COLO668 (cell line): ENCODE results near the gene ANGEL1.
A peak's percentile ranks its signal among the peaks of the same experiment; 100 is the strongest.

ENCODE experiments used
- DNase-seq: peaks from one replicate; lab custom pipeline; 2025; ENCODE audit not compliant: unreplicated experiment; lab: John Stamatoyannopoulos, UW

ANGEL1 gene

GRCh38 chr14:76767681-76768656 lies 44.7 kb downstream of the ANGEL1 start:
- DNase-seq, result peak; percentile 27

- DNase-seq, result no peak
Observed at GRCh38 chr14:76765461-76765931, 47.2 kb downstream of the ANGEL1 start.

- DNase-seq, result no peak
Observed at GRCh38 chr14:76763096-76764041, 49.3 kb downstream of the ANGEL1 start.

- no peak for DNase-seq
Observed at GRCh38 chr14:76762411-76763095, 50.1 kb downstream of the ANGEL1 start.

- no peak for DNase-seq
Observed at GRCh38 chr14:76761960-76762410, 50.7 kb downstream of the ANGEL1 start.

GRCh38 chr14:76761136-76761959 lies 51.3 kb downstream of the ANGEL1 start, which contains the start of gene VASH1:
Gene VASH1, plus strand, starts transcription at chr14:76761468. Its CDS starts 1,354 bp downstream, at chr14:76762822.
- peak; percentile 90 for DNase-seq

GRCh38 chr14:76760331-76761135 lies 52.1 kb downstream of the ANGEL1 start:
- no peak for DNase-seq

- DNase-seq, result no peak
Observed at GRCh38 chr14:76759589-76759988, 53.1 kb downstream of the ANGEL1 start.

GRCh38 chr14:76756371-76756750 lies 56.3 kb downstream of the ANGEL1 start:
- DNase-seq, result no peak

GRCh38 chr14:76755610-76756370 lies 56.9 kb downstream of the ANGEL1 start:
- no peak for DNase-seq

GRCh38 chr14:76754586-76754985 lies 58.1 kb downstream of the ANGEL1 start:
- DNase-seq, result no peak

GRCh38 chr14:76753541-76754198 lies 59.0 kb downstream of the ANGEL1 start:
- no peak for DNase-seq

- DNase-seq, result no peak
Observed at GRCh38 chr14:76752744-76753143, 59.9 kb downstream of the ANGEL1 start.

GRCh38 chr14:76742966-76743365 lies 69.7 kb downstream of the ANGEL1 start:
- peak; percentile 32 for DNase-seq

- DNase-seq, result no peak
Observed at GRCh38 chr14:76742185-76742584, 70.5 kb downstream of the ANGEL1 start.

GRCh38 chr14:76741074-76741473 lies 71.6 kb downstream of the ANGEL1 start:
- no peak for DNase-seq
